Fibroblast of lung (primary cell): Measurements from ENCODE around the gene NECAP2. TPM values are rescaled to one million over a fixed set of nuclear protein-coding genes. Genes with fewer than 3 reads are reported as not detected.

Source experiments
- DNase-seq, 2 donors: peaks; one replicate each; pipeline versions ENCODE4 v3.0.0 to v3.0.0-alpha.2; 2010; ENCODE audit warnings: low read depth in 2 of 2
- H2AFZ ChIP-seq: 2 replicates; pipeline ENCODE4 v1.5.1; 2012; ENCODE audit warnings: low read length, control low read depth, inconsistent platforms
- H3K27ac ChIP-seq: 2 replicates; pipeline ENCODE4 v1.5.1; 2011; ENCODE audit warnings: low read length, control low read depth; ENCODE audit not compliant: insufficient read depth
- H3K27me3 ChIP-seq: 2 replicates; pipeline ENCODE4 v1.5.1; 2011; ENCODE audit warnings: mild to moderate bottlenecking, low read length; ENCODE audit not compliant: control insufficient read depth, insufficient read depth
- H3K36me3 ChIP-seq: 2 replicates; pipeline ENCODE4 v1.5.1; 2011; ENCODE audit warnings: low read length; ENCODE audit not compliant: control insufficient read depth, insufficient read depth
- H3K4me1 ChIP-seq: 2 replicates; pipeline ENCODE4 v1.5.1; 2011; ENCODE audit warnings: low read length; ENCODE audit not compliant: control insufficient read depth, insufficient read depth; ENCODE audit errors: extremely low read depth
- H3K4me2 ChIP-seq: 2 replicates; pipeline ENCODE4 v1.5.1; 2011; ENCODE audit warnings: low read length, control low read depth; ENCODE audit not compliant: insufficient read depth; ENCODE audit errors: extremely low read depth
- H3K4me3 ChIP-seq, 4 experiments: fragments of 200-600 bp in 1 of 4; sonication (generic) in 1 of 4; replicated peaks in 1 of 4; 2 replicates each; pipeline ENCODE4 v1.5.1; 2011 to 2016; ENCODE audit warnings: low read length in 4 of 4, low read depth in 3 of 4, mild to moderate bottlenecking in 3 of 4, control low read depth in 2 of 4, inconsistent platforms in 1 of 4, mixed read lengths in 1 of 4; ENCODE audit not compliant: insufficient read depth in 1 of 4; ENCODE audit errors: control extremely low read depth in 1 of 4
- H3K79me2 ChIP-seq: 2 replicates; pipeline ENCODE4 v1.5.1; 2012; ENCODE audit warnings: mild to moderate bottlenecking, low read length, inconsistent platforms; ENCODE audit not compliant: control insufficient read depth, insufficient read depth
- H3K9ac ChIP-seq: 2 replicates; pipeline ENCODE4 v1.5.1; 2011; ENCODE audit warnings: mild to moderate bottlenecking, low read length, control low read depth; ENCODE audit not compliant: insufficient read depth
- H3K9me3 ChIP-seq: 2 replicates; pipeline ENCODE4 v1.5.1; 2012; ENCODE audit warnings: low read depth, low read length; ENCODE audit not compliant: control insufficient read depth, insufficient read depth
- H4K20me1 ChIP-seq: 2 replicates; pipeline ENCODE4 v1.5.1; 2011; ENCODE audit warnings: low read length; ENCODE audit not compliant: control insufficient read depth, insufficient read depth; ENCODE audit errors: extremely low read depth
- CTCF ChIP-seq, 2 donors: IDR thresholded peaks in 1 of 2; conservative IDR thresholded peaks in 1 of 2; 1 replicate in 1 of 2; 2 replicates in 1 of 2; pipeline ENCODE4 v1.5.1; 2011 to 2012; ENCODE audit warnings: low read length in 2 of 2, control low read depth in 1 of 2, inconsistent platforms in 1 of 2, low read depth in 1 of 2, mild to moderate bottlenecking in 1 of 2
- EZH2 ChIP-seq: IDR thresholded peaks from 2 replicates; pipeline ENCODE4 v1.5.1; 2012; ENCODE audit warnings: low read length, control low read depth, mild to moderate bottlenecking; ENCODE audit errors: missing control alignments
- polyA plus RNA-seq, 2 donors: library from polyadenylated mRNA; depleted of rRNA in 1 of 2; stranded (reverse) in 1 of 2; unstranded in 1 of 2; fragments of >200 nt; gene quantifications; 2 replicates each; pipeline ENCODE4 v1.2.1, GENCODE V29; 2011 to 2012; ENCODE audit warnings: missing spikeins in 1 of 2
- total RNA-seq: library from RNA; depleted of rRNA; stranded (reverse); fragments of >200 nt; gene quantifications from 2 replicates; pipeline ENCODE4 v1.2.1, GENCODE V29; 2014

The NECAP2 gene
- total and polyA plus RNA-seq, 2 donors (not counting 1 experiment from before 2014, with no cell fraction given): 83.9 to 97.0 TPM

DNA sequence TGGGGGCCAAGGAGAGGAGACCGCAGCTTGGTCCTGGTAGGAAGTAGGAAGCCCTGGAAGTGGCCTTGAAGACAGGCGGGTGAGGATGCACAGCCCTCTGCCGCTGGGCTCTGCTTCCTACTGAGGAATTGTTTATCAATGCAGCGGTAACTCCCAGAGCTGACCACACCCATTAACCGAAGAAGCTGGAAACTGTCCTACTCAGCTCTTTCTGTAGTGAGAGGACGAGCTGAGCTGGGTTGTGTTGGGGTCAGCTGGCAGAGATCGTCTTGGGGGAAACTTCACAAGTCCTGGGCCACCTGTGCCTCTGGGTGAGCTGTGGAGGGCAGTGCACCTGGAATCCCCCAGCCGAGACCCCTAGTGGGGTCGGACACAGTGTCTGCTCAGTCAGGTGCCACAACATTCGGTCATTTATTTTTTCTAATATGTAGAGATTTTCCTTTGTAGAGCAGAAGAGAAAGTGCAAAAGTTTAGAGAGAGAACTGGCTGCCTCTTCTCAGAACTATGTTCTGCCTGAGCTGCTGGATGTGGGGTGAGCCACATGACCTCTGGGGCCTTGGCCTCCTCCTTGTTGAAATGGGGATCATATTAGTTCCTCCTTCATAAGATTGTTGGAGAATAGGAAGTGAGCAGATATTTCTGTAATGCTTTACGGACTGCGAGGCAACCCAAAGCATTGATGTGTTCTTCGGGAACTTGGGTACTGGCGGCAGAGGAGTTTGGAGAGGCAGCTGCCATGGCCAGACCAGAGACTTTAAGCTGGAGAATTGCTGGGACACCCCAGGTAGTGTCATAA is 3.6 kb downstream of the NECAP2 start:
- DNase-seq: no peak
- TF ChIP-seq EZH2 (no peak), CTCF (conservative IDR thresholded peaks at IDR 0.05 in 1 of 2, IDR thresholded peaks at IDR 0.05 in 1 of 2; ENCODE audit: low read depth in 1 of 2, low read length in 2 of 2) (no peak)
- H3K79me2 ChIP-seq: peaks cover 36% of the 10 kb centered on the region

GRCh38 chr1:16445052-16445451 is 4.5 kb downstream of the NECAP2 start:
- Histone ChIP-seq H4K20me1 (no peaks in the 10 kb centered on the region), H2AFZ (no peak overlapping the region), H3K4me3 (no peak overlapping the region), H3K79me2 (peaks cover 39% of the 10 kb centered on the region), H3K27me3 (no peaks in the 10 kb centered on the region), H3K36me3 (peaks cover 26% of the 10 kb centered on the region), H3K4me2 (no peak overlapping the region), H3K9ac (no peak overlapping the region), H3K27ac (no peak overlapping the region), H3K4me1 (peaks cover 8% of the 10 kb centered on the region), H3K9me3 (no peaks in the 10 kb centered on the region)
- TF ChIP-seq CTCF (conservative IDR thresholded peaks at IDR 0.05 in 1 of 2, IDR thresholded peaks at IDR 0.05 in 1 of 2; ENCODE audit: low read depth in 1 of 2, low read length in 2 of 2) (no peak), EZH2 (no peak)
- DNase-seq: no peak

More for the DNA sequence above, 3.6 kb downstream of the NECAP2 start:
- Histone ChIP-seq H3K36me3 (peaks cover 22% of the 10 kb centered on the region), H3K4me2 (peak overlapping the region; percentile 29), H3K27ac (no peak overlapping the region), H4K20me1 (no peaks in the 10 kb centered on the region), H3K9ac (no peak overlapping the region), H3K4me1 (peaks cover 8% of the 10 kb centered on the region), H2AFZ (no peak overlapping the region), H3K9me3 (no peaks in the 10 kb centered on the region), H3K27me3 (no peaks in the 10 kb centered on the region), H3K4me3 (no peak overlapping the region)

DNA sequence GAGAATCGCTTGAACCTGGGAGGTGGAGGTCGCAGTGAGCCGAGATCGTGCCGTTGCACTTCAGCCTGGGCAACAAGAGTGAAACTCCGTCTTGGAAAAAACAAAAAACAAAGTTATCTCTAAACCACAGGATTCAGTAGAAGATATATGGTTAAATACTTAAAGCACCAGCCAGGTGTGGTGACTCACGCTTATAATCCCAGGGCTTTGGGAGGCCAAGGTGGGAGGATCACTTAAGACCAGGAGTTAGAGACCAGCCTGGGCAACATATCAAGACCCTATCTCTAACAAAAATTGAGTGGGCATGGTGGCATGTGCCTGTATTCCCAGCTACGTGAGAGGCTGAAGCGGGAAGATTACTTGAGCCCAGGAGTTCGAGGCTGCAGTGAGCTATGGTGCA is 5.6 kb downstream of the NECAP2 start:
- H3K9me3 ChIP-seq: no peaks in the 10 kb centered on the region
- no peak overlapping the region for H3K4me2 ChIP-seq
- H4K20me1 ChIP-seq: no peaks in the 10 kb centered on the region
- peaks cover 28% of the 10 kb centered on the region for H3K36me3 ChIP-seq
- no peak overlapping the region for H3K4me3 ChIP-seq
- H3K27ac ChIP-seq: no peak overlapping the region
- peaks cover 34% of the 10 kb centered on the region for H3K79me2 ChIP-seq
- H3K9ac ChIP-seq: no peak overlapping the region
- peaks cover 8% of the 10 kb centered on the region for H3K4me1 ChIP-seq
- H2AFZ ChIP-seq: no peak overlapping the region
- no peak for TF ChIP-seq EZH2
- no peak for TF ChIP-seq CTCF (conservative IDR thresholded peaks at IDR 0.05 in 1 of 2, IDR thresholded peaks at IDR 0.05 in 1 of 2; ENCODE audit: low read depth in 1 of 2, low read length in 2 of 2)
- DNase-seq: no peak
- no peaks in the 10 kb centered on the region for H3K27me3 ChIP-seq
